ENCODE data around the gene INTU.

INTU gene

GRCh38 chr4:127687580-127687979, 54.8 kb downstream of the INTU start:
- H4K20me1 ChIP-seq (ENCODE audit: insufficient read depth, low read length): no peaks in the 10 kb centered on the region
- H3K79me2 ChIP-seq (ENCODE audit: low read length): no peaks in the 10 kb centered on the region
- H3K4me2 ChIP-seq (ENCODE audit: low read depth, low read length): no peak overlapping the region
- H3K27me3 ChIP-seq (replicated peaks; ENCODE audit: insufficient read depth, low read length): no peaks in the 10 kb centered on the region
- no peak for DNase-seq
- H3K4me3 ChIP-seq (ENCODE audit: low read length): no peak overlapping the region
- no peaks in the 10 kb centered on the region for H3K9me2 ChIP-seq (replicated peaks; ENCODE audit: insufficient read depth, low read length)
- TF ChIP-seq EZH2 (optimal IDR thresholded peaks at IDR 0.05; ENCODE audit: low read depth, low read length) (no peak), EZH2phosphoT487 (IDR thresholded peaks at IDR 0.05; ENCODE audit: low read length) (no peak), CTCF (IDR thresholded peaks at IDR 0.05; ENCODE audit: low read length) (no peak)
- H3K36me3 ChIP-seq (replicated peaks; ENCODE audit: insufficient read depth, low read length): no peaks in the 10 kb centered on the region
- no peak overlapping the region for H3K9ac ChIP-seq (ENCODE audit: low read length)
- no peaks in the 10 kb centered on the region for H3K9me3 ChIP-seq (replicated peaks; ENCODE audit: insufficient read depth, low read length)
- H3K4me1 ChIP-seq (ENCODE audit: low read length): no peaks in the 10 kb centered on the region
- no peak overlapping the region for H3K27ac ChIP-seq (ENCODE audit: low read length)
- H3F3A ChIP-seq (ENCODE audit: insufficient read depth, low read length): no peaks in the 10 kb centered on the region
- H2AFZ ChIP-seq (ENCODE audit: low read length): no peak overlapping the region

- Histone ChIP-seq H3F3A (ENCODE audit: insufficient read depth, low read length) (no peaks in the 10 kb centered on the region), H3K9me3 (replicated peaks; ENCODE audit: insufficient read depth, low read length) (no peaks in the 10 kb centered on the region), H3K79me2 (ENCODE audit: low read length) (no peaks in the 10 kb centered on the region), H3K36me3 (replicated peaks; ENCODE audit: insufficient read depth, low read length) (no peaks in the 10 kb centered on the region), H3K9ac (ENCODE audit: low read length) (no peak overlapping the region), H4K20me1 (ENCODE audit: insufficient read depth, low read length) (no peaks in the 10 kb centered on the region), H3K9me2 (replicated peaks; ENCODE audit: insufficient read depth, low read length) (no peaks in the 10 kb centered on the region), H3K27ac (ENCODE audit: low read length) (no peak overlapping the region), H3K4me2 (ENCODE audit: low read depth, low read length) (no peak overlapping the region), H2AFZ (ENCODE audit: low read length) (no peak overlapping the region), H3K4me3 (ENCODE audit: low read length) (no peak overlapping the region), H3K27me3 (replicated peaks; ENCODE audit: insufficient read depth, low read length) (no peaks in the 10 kb centered on the region), H3K4me1 (ENCODE audit: low read length) (no peaks in the 10 kb centered on the region)
- DNase-seq: no peak
- TF ChIP-seq EZH2phosphoT487 (IDR thresholded peaks at IDR 0.05; ENCODE audit: low read length): no peak
- no peak for TF ChIP-seq CTCF (IDR thresholded peaks at IDR 0.05; ENCODE audit: low read length)
- TF ChIP-seq EZH2 (optimal IDR thresholded peaks at IDR 0.05; ENCODE audit: low read depth, low read length): no peak
Observed at GRCh38 chr4:127698789-127699200, 66.0 kb downstream of the INTU start.

GRCh38 chr4:127708985-127709384, 76.2 kb downstream of the INTU start:
- Histone ChIP-seq H3K27ac (ENCODE audit: low read length) (no peak overlapping the region), H3F3A (ENCODE audit: insufficient read depth, low read length) (no peaks in the 10 kb centered on the region), H4K20me1 (ENCODE audit: insufficient read depth, low read length) (no peaks in the 10 kb centered on the region), H3K4me2 (ENCODE audit: low read depth, low read length) (no peak overlapping the region), H3K4me1 (ENCODE audit: low read length) (no peaks in the 10 kb centered on the region), H3K79me2 (ENCODE audit: low read length) (no peaks in the 10 kb centered on the region), H3K27me3 (replicated peaks; ENCODE audit: insufficient read depth, low read length) (no peaks in the 10 kb centered on the region), H3K9me3 (replicated peaks; ENCODE audit: insufficient read depth, low read length) (no peaks in the 10 kb centered on the region), H3K9ac (ENCODE audit: low read length) (no peak overlapping the region), H3K36me3 (replicated peaks; ENCODE audit: insufficient read depth, low read length) (no peaks in the 10 kb centered on the region), H3K4me3 (ENCODE audit: low read length) (no peak overlapping the region), H2AFZ (ENCODE audit: low read length) (no peak overlapping the region), H3K9me2 (replicated peaks; ENCODE audit: insufficient read depth, low read length) (no peaks in the 10 kb centered on the region)
- no peak for DNase-seq
- no peak for TF ChIP-seq EZH2 (optimal IDR thresholded peaks at IDR 0.05; ENCODE audit: low read depth, low read length)
- TF ChIP-seq EZH2phosphoT487 (IDR thresholded peaks at IDR 0.05; ENCODE audit: low read length): no peak
- no peak for TF ChIP-seq CTCF (IDR thresholded peaks at IDR 0.05; ENCODE audit: low read length)
